PC-9 (cell line): ENCODE measurements around the gene KIAA1671. TPM values are rescaled to one million over a fixed set of nuclear protein-coding genes. Genes with fewer than 3 reads are reported as not detected.

Experiments
- BruUV-seq: library from RNA; stranded (reverse); fragments of 400-500 nt; replicated peaks from 2 replicates; lab custom pipeline; 2021; lab: Mats Ljungman, UMichigan
- CTCF ChIA-PET: fragments of 300-600 bp; sonication (Branson Sonifier 250); formaldehyde crosslinking; loops from one replicate; lab custom pipeline; 2022; ENCODE audit warnings: antibody characterized with exemption; lab: Charles Lee
- POLR2A ChIA-PET: fragments of 300-600 bp; sonication (Branson Sonifier 250); formaldehyde crosslinking; loops from one replicate; lab custom pipeline; 2022; ENCODE audit warnings: antibody characterized with exemption; ENCODE audit not compliant: unreplicated experiment; lab: Charles Lee
- DNase-seq, 2 experiments: peaks; one replicate each; pipeline versions ENCODE4 v3.0.0 to v3.0.0-alpha.2; 2015 to 2022; ENCODE audit warnings: mixed read lengths in 1 of 2
- H2AFZ ChIP-seq: fragments of 200-600 bp; sonication (generic); 2 replicates; pipeline ENCODE4 v1.8.1; 2017; ENCODE audit warnings: antibody characterized with exemption
- H3F3A ChIP-seq: fragments of 200-600 bp; sonication (generic); 2 replicates; pipeline ENCODE4 v1.8.1; 2017; ENCODE audit warnings: antibody characterized with exemption, mild to moderate bottlenecking, low read depth; ENCODE audit not compliant: insufficient read depth
- H3K27ac ChIP-seq: fragments of 200-600 bp; sonication (generic); 2 replicates; pipeline ENCODE4 v1.6.1; 2016; ENCODE audit warnings: mixed run types
- H3K27me3 ChIP-seq: fragments of 200-600 bp; sonication (generic); 2 replicates; pipeline ENCODE4 v1.6.1; 2016; ENCODE audit warnings: low read depth, mixed run types; ENCODE audit not compliant: insufficient read depth
- H3K36me3 ChIP-seq: fragments of 200-600 bp; sonication (generic); 2 replicates; pipeline ENCODE4 v1.6.1; 2016; ENCODE audit warnings: low read depth, mixed run types
- H3K4me1 ChIP-seq: fragments of 200-600 bp; sonication (generic); replicated peaks from 2 replicates; pipeline ENCODE4 v1.6.1; 2016; ENCODE audit warnings: mixed run types; ENCODE audit not compliant: insufficient read depth
- H3K4me2 ChIP-seq: fragments of 200-600 bp; sonication (generic); 2 replicates; pipeline ENCODE4 v1.6.1; 2017; ENCODE audit warnings: mixed run types
- H3K4me3 ChIP-seq: fragments of 200-600 bp; sonication (generic); 2 replicates; pipeline ENCODE4 v1.6.1; 2016; ENCODE audit warnings: mixed run types
- H3K79me2 ChIP-seq: fragments of 200-600 bp; sonication (generic); 2 replicates; pipeline ENCODE4 v1.6.1; 2017; ENCODE audit warnings: low read depth, mixed run types
- H3K9me2 ChIP-seq: fragments of 200-600 bp; sonication (generic); 2 replicates; pipeline ENCODE4 v1.8.1; 2017; ENCODE audit warnings: mild to moderate bottlenecking; ENCODE audit not compliant: insufficient read depth
- H3K9me3 ChIP-seq: fragments of 200-600 bp; sonication (generic); 2 replicates; pipeline ENCODE4 v1.8.1; 2016; ENCODE audit warnings: low read depth; ENCODE audit not compliant: insufficient read depth
- H4K20me1 ChIP-seq: fragments of 200-600 bp; sonication (generic); 2 replicates; pipeline ENCODE4 v1.8.1; 2017; ENCODE audit not compliant: insufficient read depth
- CTCF ChIP-seq: fragments of 200-600 bp; sonication (generic); conservative IDR thresholded peaks from 2 replicates; pipeline ENCODE4 v1.6.1; 2017; ENCODE audit warnings: mixed run types, antibody characterized with exemption, mild to moderate bottlenecking, moderate library complexity
- EZH2 ChIP-seq: fragments of 200-600 bp; sonication (generic); IDR thresholded peaks from 2 replicates; pipeline ENCODE4 v1.8.0; 2017; ENCODE audit warnings: antibody characterized with exemption, low read depth
- intact Hi-C: fragments of 100-400 bp; cut with micrococcal nuclease; formaldehyde crosslinking; loops from one replicate; pipeline ENCODE4 v1.10.0; 2022; ENCODE audit not compliant: unreplicated experiment
- total RNA-seq: library from RNA; stranded (reverse); gene quantifications from 2 replicates; pipeline ENCODE4 v1.2.3, GENCODE V29; 2021

The KIAA1671 gene
- total RNA-seq, 1 experiment from 2014 or later = 44.3 TPM

- no peaks in the 10 kb centered on the region for H3K27me3 ChIP-seq
- no peaks in the 10 kb centered on the region for H3K36me3 ChIP-seq
- CTCF ChIA-PET = no interaction called here
- H3K27ac ChIP-seq = no peak overlapping the region
- no peaks in the 10 kb centered on the region for H3K79me2 ChIP-seq
- H3K9me2 ChIP-seq = no peaks in the 10 kb centered on the region
- no peak overlapping the region for H3K4me3 ChIP-seq
- no peak overlapping the region for H2AFZ ChIP-seq
- no peaks in the 10 kb centered on the region for H4K20me1 ChIP-seq
- TF ChIP-seq CTCF (no peak), EZH2 (no peak)
- DNase-seq = no peak
- POLR2A ChIA-PET = no interaction called here
- no peak overlapping the region for H3K4me2 ChIP-seq
- H3K9me3 ChIP-seq = no peaks in the 10 kb centered on the region
- H3F3A ChIP-seq = no peaks in the 10 kb centered on the region
- BruUV-seq = no TSS peak
- intact Hi-C loops = no loop called here
- H3K4me1 ChIP-seq = no peaks in the 10 kb centered on the region
Observed at GRCh38 chr22:25039255-25039654, 86.7 kb downstream of the KIAA1671 start.

GRCh38 chr22:25039754-25040153 lies 87.2 kb downstream of the KIAA1671 start:
- Histone ChIP-seq H4K20me1 (no peaks in the 10 kb centered on the region), H3K4me1 (no peaks in the 10 kb centered on the region), H2AFZ (no peak overlapping the region), H3K9me2 (no peaks in the 10 kb centered on the region), H3K27me3 (no peaks in the 10 kb centered on the region), H3F3A (no peaks in the 10 kb centered on the region), H3K79me2 (no peaks in the 10 kb centered on the region), H3K4me2 (no peak overlapping the region), H3K36me3 (no peaks in the 10 kb centered on the region), H3K9me3 (no peaks in the 10 kb centered on the region), H3K4me3 (no peak overlapping the region), H3K27ac (no peak overlapping the region)
- TF ChIP-seq CTCF (no peak), EZH2 (no peak)
- intact Hi-C loops = no loop called here
- BruUV-seq = no TSS peak
- ChIA-PET CTCF (no interaction called here), POLR2A (no interaction called here)
- DNase-seq = no peak

- BruUV-seq = no TSS peak
- intact Hi-C loops = no loop called here
- no peak for TF ChIP-seq CTCF
- TF ChIP-seq EZH2 = no peak
Observed at GRCh38 chr22:25045159-25045558, 92.6 kb downstream of the KIAA1671 start.

More at GRCh38 chr22:25045159-25045558, 92.6 kb downstream of the KIAA1671 start:
- Histone ChIP-seq H3K4me3 (no peak overlapping the region), H3F3A (peaks cover 8% of the 10 kb centered on the region; the same call in 1 of the 2 replicates), H3K27me3 (no peaks in the 10 kb centered on the region), H3K27ac (no peak overlapping the region), H3K79me2 (no peaks in the 10 kb centered on the region), H3K9me3 (0 out of 2 replicates have a peak, but pooled peaks cover 3% of the 10 kb centered on the region), H3K4me1 (no peaks in the 10 kb centered on the region), H3K36me3 (0 out of 2 replicates have a peak, but pooled peaks cover 5% of the 10 kb centered on the region), H3K9me2 (no peaks in the 10 kb centered on the region), H3K4me2 (no peak overlapping the region), H4K20me1 (no peaks in the 10 kb centered on the region), H2AFZ (no peak overlapping the region)
- ChIA-PET POLR2A (no interaction called here), CTCF (no interaction called here)
- DNase-seq = no peak
